ENCODE measurements around the gene TBC1D16.

- TF ChIP-seq, protein P1, sequence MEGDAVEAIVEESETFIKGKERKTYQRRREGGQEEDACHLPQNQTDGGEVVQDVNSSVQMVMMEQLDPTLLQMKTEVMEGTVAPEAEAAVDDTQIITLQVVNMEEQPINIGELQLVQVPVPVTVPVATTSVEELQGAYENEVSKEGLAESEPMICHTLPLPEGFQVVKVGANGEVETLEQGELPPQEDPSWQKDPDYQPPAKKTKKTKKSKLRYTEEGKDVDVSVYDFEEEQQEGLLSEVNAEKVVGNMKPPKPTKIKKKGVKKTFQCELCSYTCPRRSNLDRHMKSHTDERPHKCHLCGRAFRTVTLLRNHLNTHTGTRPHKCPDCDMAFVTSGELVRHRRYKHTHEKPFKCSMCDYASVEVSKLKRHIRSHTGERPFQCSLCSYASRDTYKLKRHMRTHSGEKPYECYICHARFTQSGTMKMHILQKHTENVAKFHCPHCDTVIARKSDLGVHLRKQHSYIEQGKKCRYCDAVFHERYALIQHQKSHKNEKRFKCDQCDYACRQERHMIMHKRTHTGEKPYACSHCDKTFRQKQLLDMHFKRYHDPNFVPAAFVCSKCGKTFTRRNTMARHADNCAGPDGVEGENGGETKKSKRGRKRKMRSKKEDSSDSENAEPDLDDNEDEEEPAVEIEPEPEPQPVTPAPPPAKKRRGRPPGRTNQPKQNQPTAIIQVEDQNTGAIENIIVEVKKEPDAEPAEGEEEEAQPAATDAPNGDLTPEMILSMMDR (IDR thresholded peaks at IDR 0.05 in 4 of 5, conservative IDR thresholded peaks at IDR 0.05 in 1 of 5), result no peak
- no peak for TF ChIP-seq POLR2A (IDR thresholded peaks at IDR 0.05)
These were observed 67.6 kb downstream of the TBC1D16 start for GRCh38 chr17:79968116-79968515.

Measured in gastrocnemius medialis (tissue), 4 donors.